Natural killer cell (primary cell): ENCODE results near the gene CPNE9. TPM values are rescaled to one million over a fixed set of nuclear protein-coding genes. Genes with fewer than 3 reads are reported as not detected.

Experiments
- ATAC-seq, 3 donors: fragments of 150-1000 bp in 2 of 3; fragments of 200-7000 bp in 1 of 3; cut with Tn5 transposase; 1 replicate in 1 of 3; 2 replicates in 2 of 3; pipeline ENCODE4 v1.10.0; 2021; ENCODE audit warnings: mild to moderate bottlenecking in 2 of 3, moderate library complexity in 2 of 3
- DNase-seq, 2 donors: peaks; one replicate each; pipeline versions ENCODE4 v3.0.0 to v3.0.0-alpha.2; 2013 to 2021; ENCODE audit warnings: mixed read lengths in 1 of 2
- H3K27ac ChIP-seq: one replicate; pipeline ENCODE4 v1.5.1; 2013; ENCODE audit warnings: mild to moderate bottlenecking, low read length
- H3K27me3 ChIP-seq: one replicate; pipeline ENCODE4 v1.6.1; 2013; ENCODE audit warnings: low read length; ENCODE audit not compliant: control insufficient read depth, insufficient read depth
- H3K36me3 ChIP-seq: one replicate; pipeline ENCODE4 v1.6.1; 2013; ENCODE audit warnings: low read length; ENCODE audit not compliant: control insufficient read depth, insufficient read depth
- H3K4me1 ChIP-seq: one replicate; pipeline ENCODE4 v1.6.1; 2013; ENCODE audit warnings: low read length; ENCODE audit not compliant: control insufficient read depth, insufficient read depth
- H3K4me3 ChIP-seq: one replicate; pipeline ENCODE4 v1.5.1; 2013; ENCODE audit warnings: low read length
- H3K9me3 ChIP-seq: one replicate; pipeline ENCODE4 v1.6.1; 2013; ENCODE audit warnings: low read length; ENCODE audit not compliant: control insufficient read depth, insufficient read depth
- H3K27ac Mint-ChIP-seq, 2 donors: one replicate each; pipeline ENCODE4 v1.8.0; 2022; ENCODE audit warnings: mild to moderate bottlenecking in 2 of 2, mixed read lengths in 2 of 2, moderate library complexity in 1 of 2
- H3K27me3 Mint-ChIP-seq, 2 donors: one replicate each; pipeline ENCODE4 v1.8.0; 2022; ENCODE audit warnings: low read depth in 2 of 2, mixed read lengths in 2 of 2
- H3K36me3 Mint-ChIP-seq: one replicate; pipeline ENCODE4 v1.8.0; 2022; ENCODE audit warnings: mixed read lengths
- H3K4me1 Mint-ChIP-seq, 2 donors: one replicate each; pipeline ENCODE4 v1.8.0; 2022; ENCODE audit warnings: mixed read lengths in 2 of 2
- H3K4me3 Mint-ChIP-seq: one replicate; pipeline ENCODE4 v1.8.0; 2022; ENCODE audit warnings: mild to moderate bottlenecking, moderate library complexity, mixed read lengths
- H3K9me3 Mint-ChIP-seq, 2 donors: one replicate each; pipeline ENCODE4 v1.8.0; 2022; ENCODE audit warnings: mixed read lengths in 2 of 2
- WGBS: methylation state at CpG from one replicate; pipeline ENCODE4 v1.1.7; 2013; ENCODE audit warnings: missing lambda C conversion rate; ENCODE audit not compliant: insufficient coverage; 5-methylcytosine and 5-hydroxymethylcytosine counted together
- intact Hi-C: fragments of 100-400 bp; cut with micrococcal nuclease; formaldehyde crosslinking; loops from one replicate; pipeline ENCODE4 v1.14.2; 2022
- total RNA-seq, 4 donors: library from RNA; stranded (reverse); fragments of 120-200 nt in 1 of 4; gene quantifications; one replicate each; pipeline versions ENCODE4 v1.2.3 to v1.2.4, GENCODE V29; 2013 to 2022
- TF ChIP-seq, protein P1 (sequence below): fragments of 200-600 bp; IDR thresholded peaks from one replicate; pipeline ENCODE4 v1.8.0; 2022; ENCODE audit warnings: antibody characterized with exemption

CPNE9 gene
- total RNA-seq, 3 donors from 2014 or later (not counting 1 experiment from before 2014, with no cell fraction given), result 0.43 to 0.49 TPM; not detected in 1

DNA sequence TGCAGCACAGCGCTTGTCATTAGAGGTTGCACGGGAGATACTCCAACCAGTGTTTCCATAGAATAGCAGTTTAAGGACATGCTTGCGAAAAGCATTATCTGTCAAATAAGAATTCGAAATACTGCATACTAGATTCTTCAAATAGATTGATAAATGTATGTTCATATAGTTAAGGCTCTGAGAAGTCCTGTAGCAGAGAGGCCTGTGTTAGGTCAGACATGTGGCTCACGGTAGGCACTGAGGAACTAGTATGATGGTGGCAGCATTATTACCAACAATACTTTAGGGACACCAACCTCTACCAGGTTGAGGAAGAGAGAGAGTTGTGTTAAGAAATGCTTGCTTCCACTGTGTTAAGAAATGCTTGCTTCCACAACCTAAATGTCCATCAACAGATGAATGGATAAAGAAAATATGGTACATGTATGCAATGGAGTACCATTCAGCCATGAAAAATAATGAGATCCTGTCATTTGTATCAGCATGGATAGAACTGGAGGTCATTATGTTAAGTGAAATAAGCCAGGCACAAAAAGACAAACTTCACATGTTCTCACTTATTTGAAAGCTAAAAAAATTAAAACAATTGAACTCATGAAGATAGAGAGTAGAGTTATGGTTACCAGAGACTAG lies 39.4 kb upstream of the CPNE9 start:
- Mint-ChIP-seq H3K4me3 (no peak overlapping the region), H3K9me3 (no peaks in the 10 kb centered on the region), H3K27me3 (no peaks in the 10 kb centered on the region), H3K27ac (no peak overlapping the region), H3K36me3 (peaks cover 17% of the 10 kb centered on the region), H3K4me1 (peaks cover 12 to 22% of the 10 kb centered on the region in 2 donors)
- Histone ChIP-seq H3K36me3 (peaks cover 75% of the 10 kb centered on the region), H3K9me3 (no peaks in the 10 kb centered on the region), H3K4me3 (no peak overlapping the region), H3K4me1 (no peaks in the 10 kb centered on the region), H3K27ac (no peak overlapping the region), H3K27me3 (no peaks in the 10 kb centered on the region)
- ATAC-seq (no peak), DNase-seq (no peak)
- TF ChIP-seq, protein P1, sequence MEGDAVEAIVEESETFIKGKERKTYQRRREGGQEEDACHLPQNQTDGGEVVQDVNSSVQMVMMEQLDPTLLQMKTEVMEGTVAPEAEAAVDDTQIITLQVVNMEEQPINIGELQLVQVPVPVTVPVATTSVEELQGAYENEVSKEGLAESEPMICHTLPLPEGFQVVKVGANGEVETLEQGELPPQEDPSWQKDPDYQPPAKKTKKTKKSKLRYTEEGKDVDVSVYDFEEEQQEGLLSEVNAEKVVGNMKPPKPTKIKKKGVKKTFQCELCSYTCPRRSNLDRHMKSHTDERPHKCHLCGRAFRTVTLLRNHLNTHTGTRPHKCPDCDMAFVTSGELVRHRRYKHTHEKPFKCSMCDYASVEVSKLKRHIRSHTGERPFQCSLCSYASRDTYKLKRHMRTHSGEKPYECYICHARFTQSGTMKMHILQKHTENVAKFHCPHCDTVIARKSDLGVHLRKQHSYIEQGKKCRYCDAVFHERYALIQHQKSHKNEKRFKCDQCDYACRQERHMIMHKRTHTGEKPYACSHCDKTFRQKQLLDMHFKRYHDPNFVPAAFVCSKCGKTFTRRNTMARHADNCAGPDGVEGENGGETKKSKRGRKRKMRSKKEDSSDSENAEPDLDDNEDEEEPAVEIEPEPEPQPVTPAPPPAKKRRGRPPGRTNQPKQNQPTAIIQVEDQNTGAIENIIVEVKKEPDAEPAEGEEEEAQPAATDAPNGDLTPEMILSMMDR, result no peak
- intact Hi-C loops, result no loop called here
- WGBS, result 94% methylated on average over 4 of the region's 5 CpGs

DNA sequence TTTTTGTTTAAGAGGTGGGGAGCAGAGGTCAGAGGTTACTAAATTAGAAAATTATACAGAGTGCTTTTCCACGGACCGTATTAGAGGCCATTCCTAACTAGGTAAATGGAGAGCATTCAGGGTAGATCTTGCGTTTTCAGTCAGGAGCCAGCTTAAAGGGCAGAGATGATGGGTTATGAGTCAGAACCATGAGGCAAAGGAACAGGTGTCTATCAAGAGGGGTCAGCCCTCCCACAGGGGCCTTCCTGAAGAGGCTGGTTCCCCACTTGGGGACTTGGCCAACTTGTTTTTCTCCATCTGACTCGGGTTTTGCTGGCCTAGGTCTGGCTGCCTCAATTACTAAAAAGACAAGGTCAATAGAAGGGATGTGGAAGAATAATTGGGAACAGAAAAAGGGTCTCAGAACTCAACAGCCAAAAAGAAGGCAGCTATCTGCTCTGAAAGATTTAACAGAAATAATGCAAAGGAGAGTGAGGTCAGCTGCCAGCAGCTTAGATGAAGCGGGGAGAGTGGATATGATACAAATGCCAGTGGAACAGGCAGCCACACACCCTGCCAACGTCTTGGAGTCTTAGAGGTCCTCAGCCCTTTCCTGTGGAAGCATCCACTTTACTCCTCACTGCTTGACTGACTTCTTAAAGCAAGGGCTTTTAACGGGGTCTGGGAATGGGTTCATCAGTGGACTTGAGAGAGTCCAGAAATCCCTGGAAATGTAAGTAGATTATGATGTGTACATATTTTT lies 36.8 kb upstream of the CPNE9 start:
- intact Hi-C loops, result no loop called here
- no peak overlapping the region for H3K4me3 Mint-ChIP-seq
- Histone ChIP-seq H3K27ac (no peak overlapping the region), H3K9me3 (no peaks in the 10 kb centered on the region), H3K4me1 (no peaks in the 10 kb centered on the region), H3K4me3 (no peak overlapping the region), H3K27me3 (no peaks in the 10 kb centered on the region), H3K36me3 (peaks cover 88% of the 10 kb centered on the region)
- no peak for ATAC-seq
- H3K36me3 Mint-ChIP-seq, result peaks cover 17% of the 10 kb centered on the region
- no peaks in the 10 kb centered on the region for H3K9me3 Mint-ChIP-seq
- H3K4me1 Mint-ChIP-seq, result peaks cover 12% of the 10 kb centered on the region in 2 donors
- TF ChIP-seq, protein P1, result no peak
- no peaks in the 10 kb centered on the region for H3K27me3 Mint-ChIP-seq
- 88% methylated on average over 7 of the region's 7 CpGs for whole genome bisulfite sequencing
- DNase-seq, result no peak
- H3K27ac Mint-ChIP-seq, result peak overlapping the region in 1 of 2 donors; percentile 47

DNA sequence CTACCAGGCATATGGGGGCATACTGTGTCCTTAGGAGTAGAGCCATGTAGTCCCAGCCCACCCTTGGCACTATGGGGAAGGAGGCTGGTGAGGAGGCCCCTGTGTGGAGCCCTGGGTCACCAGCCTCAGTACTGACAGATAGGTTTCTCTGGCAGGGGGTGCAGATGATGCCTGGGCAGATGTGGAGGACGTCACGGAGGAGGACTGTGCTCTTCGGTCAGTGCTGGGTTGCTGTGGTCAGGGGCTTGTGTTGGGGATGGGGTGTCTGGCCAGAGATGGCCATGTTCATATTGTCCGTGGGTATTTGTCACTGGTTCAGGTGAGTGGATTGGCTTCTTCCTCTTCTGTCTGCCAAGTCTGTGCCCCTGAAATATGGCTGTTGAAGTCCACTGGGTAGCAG lies 34.4 kb upstream of the CPNE9 start:
- Mint-ChIP-seq H3K36me3 (peaks cover 4% of the 10 kb centered on the region), H3K9me3 (no peaks in the 10 kb centered on the region), H3K27ac (peak overlapping the region in 1 of 2 donors; percentile 62), H3K4me3 (no peak overlapping the region), H3K27me3 (no peaks in the 10 kb centered on the region), H3K4me1 (peaks cover 4 to 5% of the 10 kb centered on the region in 2 donors)
- TF ChIP-seq, protein P1, result no peak
- DNase-seq, result no peak
- Histone ChIP-seq H3K36me3 (peaks cover 93% of the 10 kb centered on the region), H3K27ac (no peak overlapping the region), H3K4me1 (no peaks in the 10 kb centered on the region), H3K27me3 (no peaks in the 10 kb centered on the region), H3K4me3 (no peak overlapping the region), H3K9me3 (no peaks in the 10 kb centered on the region)
- intact Hi-C loops, result no loop called here
- WGBS, result over 99% methylated on average over 4 of the region's 4 CpGs
- ATAC-seq, result no peak
